ENCODE data around the gene NOC3L.

DNA sequence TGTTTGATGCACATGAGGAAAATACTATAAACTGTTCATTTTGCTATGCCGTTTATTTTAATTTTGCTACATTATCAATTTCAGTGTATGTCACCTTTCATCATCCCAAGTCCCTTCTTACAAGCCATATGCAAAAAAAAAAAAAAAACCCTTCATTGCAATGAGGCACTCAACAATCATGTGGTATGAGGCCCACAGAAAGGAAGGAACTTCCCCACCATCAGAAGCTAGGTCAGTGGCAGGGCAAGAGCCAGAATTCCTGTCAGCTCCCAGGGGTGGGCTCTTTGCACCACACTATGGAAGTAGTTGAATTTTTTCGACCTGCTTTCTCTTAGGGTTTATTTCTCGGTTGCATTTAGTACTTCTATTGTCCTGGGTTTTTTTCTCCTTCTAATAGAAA is 75.4 kb downstream of the NOC3L start:
- TF ChIP-seq, protein P1, sequence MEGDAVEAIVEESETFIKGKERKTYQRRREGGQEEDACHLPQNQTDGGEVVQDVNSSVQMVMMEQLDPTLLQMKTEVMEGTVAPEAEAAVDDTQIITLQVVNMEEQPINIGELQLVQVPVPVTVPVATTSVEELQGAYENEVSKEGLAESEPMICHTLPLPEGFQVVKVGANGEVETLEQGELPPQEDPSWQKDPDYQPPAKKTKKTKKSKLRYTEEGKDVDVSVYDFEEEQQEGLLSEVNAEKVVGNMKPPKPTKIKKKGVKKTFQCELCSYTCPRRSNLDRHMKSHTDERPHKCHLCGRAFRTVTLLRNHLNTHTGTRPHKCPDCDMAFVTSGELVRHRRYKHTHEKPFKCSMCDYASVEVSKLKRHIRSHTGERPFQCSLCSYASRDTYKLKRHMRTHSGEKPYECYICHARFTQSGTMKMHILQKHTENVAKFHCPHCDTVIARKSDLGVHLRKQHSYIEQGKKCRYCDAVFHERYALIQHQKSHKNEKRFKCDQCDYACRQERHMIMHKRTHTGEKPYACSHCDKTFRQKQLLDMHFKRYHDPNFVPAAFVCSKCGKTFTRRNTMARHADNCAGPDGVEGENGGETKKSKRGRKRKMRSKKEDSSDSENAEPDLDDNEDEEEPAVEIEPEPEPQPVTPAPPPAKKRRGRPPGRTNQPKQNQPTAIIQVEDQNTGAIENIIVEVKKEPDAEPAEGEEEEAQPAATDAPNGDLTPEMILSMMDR (IDR thresholded peaks at IDR 0.05), result no peak
- TF ChIP-seq POLR2A (IDR thresholded peaks at IDR 0.05), result no peak
- no peak for TF ChIP-seq POLR2AphosphoS5 (IDR thresholded peaks at IDR 0.05)

All from prostate gland (tissue), 2 donors.